HG03135 (cell line): ENCODE measurements around the gene PGR.

Experiments
- ATAC-seq: cut with Tn5 transposase; IDR thresholded peaks from one replicate; pipeline ENCODE4 v1.9.1; 2021; ENCODE audit warnings: mild to moderate bottlenecking, moderate library complexity; ENCODE audit not compliant: unreplicated experiment

Gene PGR

DNA sequence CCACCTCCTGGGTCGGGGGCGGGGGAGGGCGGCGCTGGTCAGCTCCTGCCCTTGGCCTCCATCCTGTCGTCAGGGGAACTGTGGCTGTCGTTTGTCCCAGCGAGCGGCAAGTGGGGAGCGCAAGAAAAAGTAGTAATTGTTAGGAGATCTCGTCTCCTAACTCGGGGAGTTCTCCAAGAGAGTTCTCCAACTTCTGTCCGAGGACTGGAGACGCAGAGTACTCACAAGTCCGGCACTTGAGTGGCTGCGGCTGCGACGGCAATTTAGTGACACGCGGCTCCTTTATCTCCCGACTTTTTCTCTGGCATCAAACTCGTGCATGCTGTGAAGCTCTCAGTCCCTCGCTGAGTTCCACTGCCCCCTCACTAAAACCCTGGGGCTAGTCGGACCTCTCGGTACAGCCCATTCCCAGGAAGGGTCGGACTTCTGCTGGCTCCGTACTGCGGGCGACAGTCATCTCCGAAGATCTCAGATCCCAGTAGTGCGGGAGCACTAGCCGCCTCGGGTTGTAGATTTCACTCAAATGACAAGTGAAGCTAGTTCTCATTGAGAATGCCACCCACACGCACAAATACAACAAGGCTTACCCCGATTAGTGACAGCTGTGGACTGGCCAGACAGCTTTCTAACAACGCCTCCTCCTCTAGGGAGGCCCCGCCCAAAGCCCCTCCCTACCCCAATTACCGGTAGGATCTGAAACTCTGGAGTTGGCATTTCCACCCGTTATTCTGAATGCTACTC, at the start of gene PGR:
PGR (minus strand) TSS at position 611 of the 741 bp plus-strand sequence. CDS start 743 bp downstream, outside the sequence.
- ATAC-seq, result no peak

DNA sequence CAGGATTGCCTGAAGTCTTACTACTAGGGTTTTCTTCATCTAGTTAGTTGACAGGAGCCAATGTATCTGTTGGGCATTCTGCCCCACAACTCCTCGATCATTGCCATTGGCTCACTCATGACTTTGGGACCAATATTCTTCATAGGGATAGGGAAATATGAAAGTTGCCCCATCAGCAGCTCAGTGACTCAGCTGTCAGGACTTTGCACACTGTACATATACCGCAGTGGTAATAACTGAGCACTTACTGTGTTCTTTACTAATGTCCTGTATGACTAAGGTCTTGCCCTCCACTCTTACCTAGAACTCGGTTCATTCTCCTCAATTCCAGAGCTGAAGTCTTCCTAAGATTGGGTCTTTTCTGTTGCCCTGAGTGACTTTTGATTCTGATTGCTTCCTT, 46.8 kb upstream of the PGR start:
- ATAC-seq, result no peak

- ATAC-seq, result no peak
These were observed 40.3 kb upstream of the PGR start for GRCh38 chr11:101169944-101170343.

GRCh38 chr11:101166038-101166437, 36.4 kb upstream of the PGR start:
- no peak for ATAC-seq

- no peak for ATAC-seq
These were observed 28.5 kb upstream of the PGR start for GRCh38 chr11:101158119-101158518.

DNA sequence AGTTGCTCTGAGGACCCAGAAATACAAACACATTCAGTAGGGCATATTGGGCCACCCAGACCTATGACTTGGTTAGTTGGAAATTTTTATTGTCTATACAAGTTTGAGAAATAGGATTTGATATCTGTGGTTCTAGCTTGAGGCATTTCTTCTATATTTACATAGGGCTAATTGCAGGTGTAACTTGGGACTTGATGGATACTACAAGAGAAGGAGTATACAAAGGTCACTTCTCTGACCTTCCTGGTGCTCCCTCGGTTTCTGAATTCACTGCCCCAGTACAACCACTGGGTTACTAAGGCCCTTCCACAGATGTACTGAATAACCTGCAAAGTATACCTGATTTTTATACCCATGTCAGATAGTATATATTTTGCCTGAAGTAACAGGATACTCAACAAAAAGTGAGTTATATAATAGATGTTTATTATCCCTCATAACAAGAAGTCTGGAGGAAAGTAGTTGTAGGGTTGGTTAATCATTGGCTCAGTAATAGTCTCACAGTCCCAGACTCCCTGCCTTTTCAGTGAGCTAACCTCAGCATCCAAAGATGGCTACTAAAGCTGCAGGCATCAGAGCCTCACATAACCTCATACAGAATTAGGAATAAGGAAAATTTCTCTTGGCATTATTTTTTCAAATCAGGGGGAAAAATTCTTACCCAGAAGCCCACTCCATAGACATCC, 8.8 kb upstream of the PGR start:
- no peak for ATAC-seq

GRCh38 chr11:101133190-101133589, 3.6 kb upstream of the PGR start:
- ATAC-seq, result no peak

DNA sequence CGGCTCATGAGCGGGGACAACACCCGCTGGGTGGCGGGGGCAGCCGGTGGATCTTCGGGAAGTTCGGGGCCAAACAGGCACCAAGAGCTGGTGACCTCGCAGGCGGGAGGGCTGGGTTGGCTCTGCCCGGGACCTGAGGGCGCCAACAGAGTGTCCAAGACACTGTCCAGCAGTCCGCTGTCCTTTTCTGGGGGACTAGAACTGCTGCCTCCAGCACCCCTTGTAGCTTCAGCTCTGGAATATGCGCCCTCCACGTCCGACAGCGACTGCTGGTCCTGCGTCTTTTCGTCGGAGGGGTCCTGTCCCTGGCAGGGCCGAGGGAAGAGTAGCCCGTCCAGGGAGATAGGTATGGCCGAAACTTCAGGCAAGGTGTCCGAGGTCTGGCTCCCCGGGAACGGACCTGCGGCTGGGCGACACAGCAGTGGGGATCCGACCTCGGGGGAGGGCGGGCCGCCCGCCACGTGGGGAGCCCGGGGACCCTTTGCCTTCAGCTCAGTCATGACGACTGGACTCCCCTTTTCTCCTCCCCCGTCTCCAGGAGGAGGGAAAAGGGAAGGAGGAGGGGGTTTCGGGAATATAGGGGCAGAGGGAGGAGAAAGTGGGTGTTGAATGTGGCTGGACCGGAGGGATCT, 926 bp downstream of the PGR start:
- ATAC-seq, result no peak

DNA sequence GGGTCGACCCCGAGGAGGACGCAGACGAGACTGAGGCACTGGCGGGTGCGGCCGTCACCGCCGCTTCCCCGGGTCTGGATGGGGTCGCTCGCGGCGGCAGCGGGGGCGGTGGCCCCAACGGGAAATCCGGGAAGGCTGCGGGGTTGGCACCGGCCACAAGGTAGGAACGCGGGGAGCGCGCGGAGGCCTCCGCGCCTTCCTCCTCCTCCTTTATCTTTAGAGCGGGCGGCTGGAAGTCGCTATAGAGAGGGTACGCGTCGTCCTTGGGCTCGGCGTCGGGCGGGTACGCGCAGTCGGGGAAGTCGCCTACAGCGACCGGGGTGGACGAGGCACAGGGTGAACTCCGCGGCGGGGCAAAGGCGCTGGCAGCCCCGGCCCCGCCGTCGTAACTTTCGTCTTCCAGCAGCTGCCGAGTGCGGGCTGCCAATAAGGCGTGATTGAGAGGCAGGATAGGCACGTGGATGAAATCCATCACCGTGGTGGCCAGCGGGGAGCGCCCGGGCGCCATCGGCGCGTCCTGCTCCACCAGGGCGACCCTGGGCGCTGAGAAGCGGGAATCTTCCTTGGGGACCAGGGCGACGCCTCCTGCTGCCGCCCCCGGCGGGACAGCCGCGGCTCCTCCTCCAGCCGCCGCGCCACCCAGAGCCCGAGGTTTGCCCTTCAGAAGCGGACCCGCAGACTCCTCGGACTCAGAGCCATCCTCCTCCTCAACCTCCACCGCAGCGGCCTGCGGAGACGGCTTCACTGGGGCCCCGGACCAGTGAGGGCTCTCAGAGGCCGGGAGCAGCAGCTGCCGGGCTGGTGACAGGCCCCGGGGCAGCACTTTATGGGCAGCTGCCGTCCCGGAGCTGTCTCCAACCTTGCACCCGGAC, 1.7 kb downstream of the PGR start:
- ATAC-seq, result no peak

GRCh38 chr11:101127197-101127698, 2.4 kb downstream of the PGR start:
- no peak for ATAC-seq

GRCh38 chr11:101126551-101127196, 2.9 kb downstream of the PGR start:
- no peak for ATAC-seq

DNA sequence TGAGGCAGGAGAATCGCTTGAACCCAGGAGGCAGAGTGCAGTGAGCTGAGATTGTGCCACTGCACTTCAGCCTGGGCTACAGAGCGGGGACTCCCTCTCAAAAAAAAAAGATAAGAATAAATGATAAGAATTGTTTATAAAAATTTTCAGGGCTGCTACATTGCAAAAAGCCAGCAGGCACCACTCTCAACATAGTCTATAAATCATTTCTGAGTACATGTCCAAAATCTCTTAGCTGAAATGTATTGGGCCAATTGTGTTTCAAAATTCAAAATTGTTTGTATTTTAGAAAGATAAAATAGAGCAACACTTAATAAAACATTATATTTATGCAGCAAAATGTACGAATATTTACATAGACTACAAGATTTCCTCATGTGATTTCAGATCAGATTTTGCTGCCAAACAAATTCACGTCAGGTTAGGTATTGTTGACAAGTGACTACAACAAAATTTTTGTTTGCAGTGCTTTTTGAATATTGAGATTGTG, 13.9 kb downstream of the PGR start:
- no peak for ATAC-seq

- ATAC-seq, result no peak
These were observed 16.1 kb downstream of the PGR start for GRCh38 chr11:101113540-101113939.

DNA sequence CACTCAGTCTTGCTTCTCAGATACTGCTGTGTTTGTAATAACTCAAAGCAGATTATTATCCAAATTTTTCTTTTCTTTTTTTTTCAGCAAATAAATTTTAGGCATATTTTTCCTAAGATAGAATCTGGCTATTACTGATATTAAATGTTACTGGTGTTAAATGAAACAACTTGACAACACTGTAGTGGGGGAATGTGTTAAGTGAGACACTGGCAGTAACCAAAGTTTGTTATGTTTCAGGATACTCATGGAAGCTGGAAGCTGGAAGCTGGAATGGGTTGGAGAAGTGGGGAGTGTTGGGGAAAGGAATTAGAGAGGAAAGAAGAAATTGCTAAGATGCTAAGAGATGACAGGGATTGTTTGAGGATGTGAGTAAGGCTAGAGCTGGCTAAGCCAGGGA, 24.9 kb downstream of the PGR start:
- no peak for ATAC-seq

DNA sequence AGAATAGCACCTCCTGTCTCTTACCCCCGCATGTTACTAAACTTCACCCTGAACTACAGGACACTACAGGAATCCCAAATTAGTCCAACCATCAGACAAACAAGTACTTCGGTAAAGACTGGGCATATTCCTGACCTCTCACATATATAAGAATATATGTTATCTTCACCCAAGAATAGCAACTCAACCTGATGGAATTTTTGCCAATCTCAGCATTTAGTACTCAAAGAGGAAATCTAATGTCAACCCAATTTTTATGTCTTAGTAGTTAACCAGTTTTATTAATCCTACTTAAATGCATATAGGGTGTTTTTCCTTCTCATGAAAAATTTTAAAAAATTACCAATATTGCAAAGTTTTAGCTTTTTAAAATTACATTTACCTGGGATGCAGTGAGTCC, 26.2 kb downstream of the PGR start:
- ATAC-seq, result no peak

- no peak for ATAC-seq
These were observed 29.0 kb downstream of the PGR start for GRCh38 chr11:101100601-101101000.

- no peak for ATAC-seq
These were observed 33.4 kb downstream of the PGR start for GRCh38 chr11:101096036-101096704.

- ATAC-seq, result no peak
These were observed 37.8 kb downstream of the PGR start for GRCh38 chr11:101091781-101092180.

- ATAC-seq, result no peak
These were observed 38.8 kb downstream of the PGR start for GRCh38 chr11:101090679-101091270.
